M059J (cell line): ENCODE data around the gene OCA2. TPM values are rescaled to one million over a fixed set of nuclear protein-coding genes. Genes with fewer than 3 reads are reported as not detected.
"Not testable (repeated sequence)": the region's sequence is repeated elsewhere in the genome, so short reads cannot be mapped to it uniquely, and the experiment has no call there.

Experiments used
- DNase-seq: peaks from one replicate; pipeline ENCODE4 v3.0.0-alpha.2; 2012; ENCODE audit warnings: low read depth
- total RNA-seq: library from RNA; depleted of rRNA; stranded (reverse); fragments of >200 nt; shearing (Covaris generic); gene quantifications from 2 replicates; pipeline ENCODE4 v1.2.3, GENCODE V29; 2014

The OCA2 gene
- total RNA-seq, 1 experiment from 2014 or later = not detected

- no peak for DNase-seq
Observed at GRCh38 chr15:27850050-27850449, 249.1 kb downstream of the OCA2 start.

- not testable (repeated sequence) for DNase-seq
Observed at GRCh38 chr15:27848936-27849335, 250.2 kb downstream of the OCA2 start.

GRCh38 chr15:27847775-27848710 is 251.1 kb downstream of the OCA2 start:
- DNase-seq = no peak

- DNase-seq = no peak
Observed at GRCh38 chr15:27846722-27847395, 252.3 kb downstream of the OCA2 start.

DNA sequence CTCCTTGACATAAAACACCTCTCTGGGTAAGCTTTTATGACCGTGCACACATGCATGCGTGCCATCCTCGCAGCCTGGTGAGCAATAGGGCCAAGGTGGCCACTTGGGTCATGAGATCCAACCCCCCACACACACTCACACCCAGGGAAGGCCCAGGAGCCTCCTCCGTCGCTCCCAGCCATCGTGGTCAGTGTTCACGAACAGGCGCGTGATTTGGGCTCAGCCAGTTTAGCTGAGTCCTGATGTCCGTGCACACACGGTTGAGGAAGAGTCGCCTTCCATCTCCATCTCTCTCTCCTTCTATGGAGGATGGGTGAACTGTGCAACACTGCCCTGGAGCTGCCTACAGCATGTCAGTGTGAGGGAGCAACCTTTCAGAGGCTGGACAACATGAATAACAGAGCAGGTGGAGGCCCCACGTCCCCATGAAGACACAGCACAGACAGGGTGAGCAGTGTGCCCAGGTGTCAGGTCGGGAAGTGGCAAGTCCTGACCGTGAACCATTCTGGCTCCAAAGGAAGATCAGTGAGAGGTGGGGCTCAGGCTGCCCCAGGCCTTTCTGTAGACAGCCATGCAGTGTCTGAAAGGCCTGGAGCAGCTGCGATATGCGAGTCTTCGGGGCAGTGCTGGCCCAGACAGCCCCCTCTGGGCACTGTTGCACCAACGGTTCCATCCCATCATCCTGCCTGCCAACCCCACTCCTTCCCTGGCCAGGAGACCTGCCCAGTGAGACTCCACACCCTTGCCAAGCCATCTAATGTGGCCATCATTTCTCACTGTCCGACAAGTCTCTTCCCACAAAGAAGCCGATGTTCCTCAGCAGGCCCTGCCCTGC is 253.4 kb downstream of the OCA2 start:
- DNase-seq = no peak

- DNase-seq = peak; percentile 66
Observed at GRCh38 chr15:27844018-27844666, 255.0 kb downstream of the OCA2 start.

DNA sequence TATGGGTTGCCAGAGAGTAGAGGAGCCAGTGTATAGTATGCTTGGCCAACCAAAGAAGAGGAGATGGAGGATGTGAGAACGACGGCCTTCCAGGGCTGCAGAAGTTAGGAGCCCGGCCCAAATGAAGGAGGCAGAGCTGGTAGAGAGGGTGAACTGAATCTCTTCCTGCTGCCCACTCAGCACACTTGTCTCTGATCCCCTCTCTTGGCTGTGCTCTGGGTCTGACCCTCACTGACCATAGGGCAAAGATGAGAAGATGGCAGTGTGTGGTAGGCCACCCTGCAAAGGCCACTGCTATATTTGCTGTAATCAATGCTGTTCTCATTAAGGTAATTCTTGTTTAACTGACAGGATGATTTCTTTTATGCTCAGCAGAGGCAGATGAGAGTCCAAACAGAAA is 256.0 kb downstream of the OCA2 start:
- DNase-seq = no peak

DNA sequence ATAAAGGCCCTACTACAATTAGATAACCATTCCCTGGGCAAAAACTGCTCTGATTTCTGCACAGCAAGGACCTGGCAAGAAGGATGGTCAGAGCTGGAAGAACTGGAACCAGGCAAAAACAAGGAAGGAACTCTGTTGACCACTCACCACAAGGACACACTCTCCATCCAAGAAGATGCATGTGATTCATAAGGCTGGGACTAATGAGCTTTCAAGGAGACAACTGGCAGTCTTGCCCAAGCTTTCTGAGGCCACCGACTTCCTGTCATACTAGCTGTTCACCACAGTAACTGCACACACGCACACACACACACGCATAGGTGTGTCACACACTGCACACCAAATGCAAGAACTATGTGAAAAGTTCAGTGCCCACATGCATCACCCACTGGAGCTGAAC is 256.6 kb downstream of the OCA2 start:
- peak; percentile 3 for DNase-seq

DNA sequence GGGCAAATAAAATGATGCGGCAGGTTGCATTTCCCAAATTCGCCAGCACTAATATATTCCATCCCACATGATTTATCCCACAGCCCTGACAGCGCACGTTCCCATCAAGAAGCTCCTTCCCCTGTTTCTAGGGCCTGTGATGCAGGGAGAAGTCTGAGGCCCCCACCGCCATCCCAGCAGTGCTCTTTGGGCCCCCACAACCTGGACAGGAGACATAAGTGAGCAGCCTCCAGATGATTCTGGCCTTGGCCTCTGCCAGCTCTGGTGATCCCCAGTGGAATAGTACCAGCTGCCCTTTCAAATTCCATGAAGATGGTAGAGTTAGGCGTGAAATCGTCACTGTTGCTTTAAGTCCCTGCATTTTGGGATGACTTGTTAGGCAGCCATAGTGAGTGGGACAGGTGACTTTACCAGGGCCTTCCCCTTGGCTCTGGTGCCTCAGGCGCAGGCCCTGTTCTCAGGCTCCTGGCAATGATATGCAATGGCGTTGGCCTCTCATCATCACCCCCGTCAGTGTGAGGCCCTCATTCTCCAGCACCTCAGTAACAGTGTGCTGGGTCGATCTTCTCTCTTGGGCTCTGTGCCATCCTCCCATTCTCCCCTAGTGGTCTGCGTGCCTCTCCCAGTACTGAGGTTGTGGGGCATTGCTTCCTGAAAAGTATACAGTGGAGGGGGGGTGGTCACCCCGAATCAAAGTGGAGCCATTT is 263.7 kb downstream of the OCA2 start:
- DNase-seq = no peak

DNA sequence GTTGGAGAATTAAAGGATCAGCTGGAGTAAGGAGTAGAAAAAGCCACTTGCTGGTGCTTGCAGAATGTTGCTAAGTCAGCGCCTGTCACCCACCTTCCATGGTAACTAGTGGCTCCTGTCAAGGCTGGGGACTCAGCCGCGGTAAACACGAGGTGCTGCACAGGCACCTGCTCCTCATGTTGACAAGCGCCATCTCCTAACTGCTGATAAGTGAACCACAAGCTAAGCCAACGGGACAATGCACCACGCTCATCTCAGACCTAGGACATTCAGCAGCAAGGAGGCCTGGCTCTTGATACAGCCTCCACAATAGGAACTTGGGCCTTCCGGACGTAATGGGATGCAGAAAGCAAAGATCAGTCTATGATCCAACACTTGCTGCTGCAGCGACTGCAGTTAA is 264.4 kb downstream of the OCA2 start:
- DNase-seq = no peak

DNA sequence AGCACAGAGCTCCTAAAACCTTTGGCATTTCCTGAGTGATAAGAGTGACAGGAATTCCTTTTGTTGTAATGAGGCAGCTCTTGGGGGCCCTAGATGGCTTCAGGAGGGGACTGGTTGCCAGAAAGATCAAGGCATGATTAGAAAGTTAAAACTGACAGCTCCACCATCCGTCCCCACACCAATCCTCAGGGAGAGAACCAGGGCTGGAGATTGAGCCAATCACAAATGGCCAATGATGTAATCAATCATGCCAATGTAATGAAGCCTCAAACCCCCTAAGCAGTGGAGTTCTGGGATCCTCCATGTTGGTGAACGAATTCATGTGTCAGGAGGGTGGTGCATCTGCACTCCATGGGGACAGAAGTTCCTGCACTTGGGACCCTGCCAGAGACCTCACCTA is 265.1 kb downstream of the OCA2 start:
- DNase-seq = no peak

DNA sequence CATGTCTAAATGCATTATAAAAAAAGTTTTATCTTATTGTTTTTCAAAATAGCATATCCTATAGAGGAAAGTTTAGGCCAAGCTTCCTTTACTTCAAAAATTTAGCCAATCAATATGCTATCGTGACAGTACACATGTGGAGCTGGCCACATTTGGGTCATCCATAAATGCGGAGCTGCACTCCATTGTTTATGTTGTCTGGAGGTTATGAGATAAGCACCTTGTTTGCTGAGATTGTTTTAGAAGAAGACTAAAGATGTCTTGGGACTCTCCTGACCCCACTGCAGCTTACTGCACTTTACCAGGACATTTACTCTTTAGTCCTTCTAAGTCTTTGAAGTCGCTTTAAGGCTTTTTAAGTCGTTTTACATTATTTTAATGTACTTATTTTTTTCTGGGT is 265.9 kb downstream of the OCA2 start:
- DNase-seq = no peak

DNA sequence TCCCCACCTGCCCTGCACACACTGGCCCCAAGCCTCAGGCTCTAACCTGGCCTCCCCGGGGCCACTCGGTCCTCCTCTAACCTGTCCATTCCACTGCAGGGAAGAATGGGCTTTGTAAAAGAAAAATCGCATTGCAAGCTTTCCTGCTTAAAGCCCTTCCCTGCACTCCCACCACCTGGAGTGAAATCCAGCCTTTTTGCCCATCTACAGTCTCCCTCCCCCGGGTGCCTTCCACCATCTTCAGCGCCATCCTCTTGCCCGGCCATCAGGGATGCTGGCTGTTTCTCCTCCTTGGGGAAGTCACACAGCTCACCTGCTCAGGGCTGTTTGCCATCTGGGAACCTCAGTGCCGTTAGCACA is 266.9 kb downstream of the OCA2 start:
- no peak for DNase-seq

- DNase-seq = no peak
Observed at GRCh38 chr15:27831384-27832236, 267.5 kb downstream of the OCA2 start.

GRCh38 chr15:27828746-27829145 is 270.4 kb downstream of the OCA2 start:
- no peak for DNase-seq

DNA sequence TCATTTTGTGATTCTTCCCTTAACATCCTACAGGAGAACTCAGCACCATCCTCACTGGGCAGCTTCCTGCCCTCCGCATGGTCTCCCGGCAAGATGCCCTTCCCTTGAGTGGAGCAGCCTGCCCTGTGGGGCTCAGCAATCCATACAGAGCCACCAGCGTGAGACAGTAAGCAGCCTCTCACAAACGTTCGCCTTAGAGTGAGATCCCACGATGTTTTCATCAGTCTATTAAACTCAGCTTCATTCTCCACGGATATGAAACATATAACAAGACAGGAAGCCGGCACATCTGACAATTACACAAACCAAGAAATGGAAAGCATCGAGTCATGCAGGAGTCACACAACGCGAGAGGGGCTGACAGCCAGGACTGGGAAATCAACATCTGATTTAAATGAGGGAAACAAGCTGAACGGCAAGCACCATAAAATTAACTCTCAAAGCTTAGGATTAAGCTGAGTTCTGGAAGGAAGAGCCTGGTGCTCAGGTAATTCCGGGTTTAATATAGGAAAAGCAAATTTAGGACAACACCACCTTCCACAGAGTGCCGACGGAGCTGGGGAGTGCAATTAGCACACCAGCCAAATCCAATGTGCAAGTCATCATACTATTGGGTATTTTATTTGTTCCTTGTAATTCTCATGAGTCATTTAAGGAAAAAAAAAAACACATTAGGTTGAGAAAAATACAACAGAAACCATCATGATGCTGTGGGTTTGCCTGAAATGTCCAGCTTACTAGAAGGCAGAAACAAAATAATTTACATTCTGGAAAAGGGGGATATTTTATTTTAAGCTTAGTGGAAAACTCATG is 272.0 kb downstream of the OCA2 start:
- DNase-seq = peak; percentile 2

GRCh38 chr15:27826411-27826810 is 272.7 kb downstream of the OCA2 start:
- no peak for DNase-seq

- DNase-seq = no peak
Observed at GRCh38 chr15:27824841-27825422, 274.2 kb downstream of the OCA2 start.

- DNase-seq = no peak
Observed at GRCh38 chr15:27821273-27821672, 277.8 kb downstream of the OCA2 start.
